Left ventricle myocardium superior (tissue), 1 donor: Measurements from ENCODE around the gene EXT2. TPM values are rescaled to one million over a fixed set of nuclear protein-coding genes. Genes with fewer than 3 reads are reported as not detected.

Experiments used
- ATAC-seq: fragments of 200-7000 bp; cut with Tn5 transposase; one replicate; pipeline ENCODE4 v1.9.1; 2020; ENCODE audit warnings: mild to moderate bottlenecking, moderate library complexity
- DNase-seq: peaks from one replicate; pipeline ENCODE4 v3.0.0-alpha.2; 2020
- intact Hi-C: fragments of 100-400 bp; cut with micrococcal nuclease; formaldehyde crosslinking; loops from one replicate; pipeline ENCODE4 v1.11.0; 2022
- total RNA-seq: library from RNA; stranded (reverse); fragmentation: NEBNext Ultra II Directional; extraction: Animal tissue kit (Norgen Biotek cat#: 25700); gene quantifications from one replicate; pipeline ENCODE4 v1.2.1, GENCODE V29; 2021
- donor health status: DM: no; HTN: yes; CAD: no; lungs with severe emphysema.

The EXT2 gene
- total RNA-seq, 1 donor from 2014 or later: 27.2 TPM

GRCh38 chr11:44252999-44253602 is 157.6 kb downstream of the EXT2 start:
- no peak for ATAC-seq

GRCh38 chr11:44255406-44256071 is 160.1 kb downstream of the EXT2 start:
- DNase-seq (no peak), ATAC-seq (no peak)
- intact Hi-C loops: no loop called here

More at GRCh38 chr11:44252999-44253602, 157.6 kb downstream of the EXT2 start:
- intact Hi-C loops: no loop called here
- no peak for DNase-seq

GRCh38 chr11:44256673-44257291 is 161.3 kb downstream of the EXT2 start:
- DNase-seq: no peak
- intact Hi-C loops: no loop called here
- ATAC-seq: peak; percentile 76

GRCh38 chr11:44257338-44258189 is 162.1 kb downstream of the EXT2 start:
- intact Hi-C loops: no loop called here
- no peak for ATAC-seq

GRCh38 chr11:44258190-44258489 is 162.7 kb downstream of the EXT2 start:
- intact Hi-C loops: no loop called here
- no peak for ATAC-seq
- no peak for DNase-seq

More at GRCh38 chr11:44257338-44258189, 162.1 kb downstream of the EXT2 start:
- no peak for DNase-seq

GRCh38 chr11:44258839-44259420 is 163.5 kb downstream of the EXT2 start:
- intact Hi-C loops: no loop called here
- ATAC-seq (no peak), DNase-seq (no peak)

GRCh38 chr11:44260081-44260480 is 164.6 kb downstream of the EXT2 start:
- ATAC-seq (no peak), DNase-seq (no peak)
- intact Hi-C loops: no loop called here

GRCh38 chr11:44261800-44262591 is 166.5 kb downstream of the EXT2 start:
- ATAC-seq (no peak), DNase-seq (no peak)
- intact Hi-C loops: no loop called here

- intact Hi-C loops: no loop called here
- ATAC-seq: no peak
- DNase-seq: no peak
Measured at GRCh38 chr11:44263738-44264437, 168.4 kb downstream of the EXT2 start.

- ATAC-seq: no peak
- DNase-seq: no peak
- intact Hi-C loops: no loop called here
Measured at GRCh38 chr11:44264438-44264749, 168.9 kb downstream of the EXT2 start.

GRCh38 chr11:44264761-44265160 is 169.3 kb downstream of the EXT2 start:
- no peak for ATAC-seq
- DNase-seq: no peak
- intact Hi-C loops: no loop called here

GRCh38 chr11:44266056-44266780 is 170.7 kb downstream of the EXT2 start:
- intact Hi-C loops: no loop called here
- ATAC-seq (no peak), DNase-seq (no peak)

- DNase-seq: no peak
- no peak for ATAC-seq
- intact Hi-C loops: no loop called here
Measured at GRCh38 chr11:44267006-44267749, 171.7 kb downstream of the EXT2 start.

- no peak for ATAC-seq
- no peak for DNase-seq
- intact Hi-C loops: no loop called here
Measured at GRCh38 chr11:44267750-44268613, 172.5 kb downstream of the EXT2 start.

- DNase-seq (no peak), ATAC-seq (no peak)
- intact Hi-C loops: no loop called here
Measured at GRCh38 chr11:44268614-44269080, 173.2 kb downstream of the EXT2 start.
